NCI-H2029 treated with DMSO at 0.1 percent for 48 hours (cell line): ENCODE measurements around the gene ESRRG.
A peak's percentile ranks its signal among the peaks of the same experiment; 100 is the strongest.
"Not testable (repeated sequence)": the region's sequence is repeated elsewhere in the genome, so short reads cannot be mapped to it uniquely, and the experiment has no call there.

Experiments used
- DNase-seq: peaks from one replicate; lab custom pipeline; 2025; lab: John Stamatoyannopoulos, UW

ESRRG gene

GRCh38 chr1:216563087-216563486 is 160.1 kb downstream of the ESRRG start:
- DNase-seq: no peak

GRCh38 chr1:216562383-216562782 is 160.8 kb downstream of the ESRRG start:
- no peak for DNase-seq

GRCh38 chr1:216560527-216560926 is 162.7 kb downstream of the ESRRG start:
- no peak for DNase-seq

- no peak for DNase-seq
Observed at GRCh38 chr1:216559359-216559758, 163.9 kb downstream of the ESRRG start.

- no peak for DNase-seq
Observed at GRCh38 chr1:216555653-216556052, 167.6 kb downstream of the ESRRG start.

- DNase-seq: no peak
Observed at GRCh38 chr1:216554934-216555333, 168.3 kb downstream of the ESRRG start.

GRCh38 chr1:216553766-216554165 is 169.5 kb downstream of the ESRRG start:
- DNase-seq: no peak

GRCh38 chr1:216553040-216553439 is 170.2 kb downstream of the ESRRG start:
- no peak for DNase-seq

- DNase-seq: no peak
Observed at GRCh38 chr1:216549796-216550195, 173.4 kb downstream of the ESRRG start.

GRCh38 chr1:216542741-216543140 is 180.5 kb downstream of the ESRRG start:
- no peak for DNase-seq

- no peak for DNase-seq
Observed at GRCh38 chr1:216542263-216542662, 181.0 kb downstream of the ESRRG start.

GRCh38 chr1:216535751-216536150 is 187.5 kb downstream of the ESRRG start:
- DNase-seq: no peak

GRCh38 chr1:216535059-216535458 is 188.2 kb downstream of the ESRRG start:
- DNase-seq: no peak

GRCh38 chr1:216533776-216534175 is 189.5 kb downstream of the ESRRG start:
- no peak for DNase-seq

GRCh38 chr1:216532251-216532798 is 190.9 kb downstream of the ESRRG start:
- DNase-seq: no peak

GRCh38 chr1:216531263-216532239 is 191.7 kb downstream of the ESRRG start:
- DNase-seq: peak; percentile 56

- not testable (repeated sequence) for DNase-seq
Observed at GRCh38 chr1:216529851-216530250, 193.4 kb downstream of the ESRRG start.

- DNase-seq: peak; percentile 86
Observed at GRCh38 chr1:216528816-216529215, 194.4 kb downstream of the ESRRG start.

GRCh38 chr1:216523449-216524190 is 199.6 kb downstream of the ESRRG start:
- no peak for DNase-seq

GRCh38 chr1:216523043-216523442 is 200.2 kb downstream of the ESRRG start:
- no peak for DNase-seq

- DNase-seq: no peak
Observed at GRCh38 chr1:216521477-216521876, 201.8 kb downstream of the ESRRG start.

- no peak for DNase-seq
Observed at GRCh38 chr1:216518844-216519627, 204.2 kb downstream of the ESRRG start.
